H1 (cell line): ENCODE data around the gene RIMS1. TPM values are rescaled to one million over a fixed set of nuclear protein-coding genes. Genes with fewer than 3 reads are reported as not detected.

Experiments used
- CTCF ChIA-PET: fragments of 300-600 bp; sonication (Branson Sonifier 250); formaldehyde crosslinking; loops from one replicate; lab custom pipeline; 2021; ENCODE audit not compliant: partially characterized antibody; lab: Charles Lee
- POLR2A ChIA-PET: fragments of 300-600 bp; sonication (Branson Sonifier 250); formaldehyde crosslinking; loops from one replicate; lab custom pipeline; 2021; ENCODE audit warnings: inconsistent platforms; ENCODE audit not compliant: partially characterized antibody; lab: Charles Lee
- DNase-seq, 2 experiments: peaks; one replicate each; pipeline versions ENCODE4 v3.0.0 to v3.0.0-alpha.2; 2010 to 2022; ENCODE audit warnings: low spot score in 2 of 2, low read depth in 1 of 2, mixed read lengths in 1 of 2
- FAIRE-seq: peaks from 2 replicates; lab custom pipeline; 2011; peaks lifted over from hg19 to GRCh38; lab: Jason Lieb, UNC
- H2AFZ ChIP-seq: 2 replicates; pipeline ENCODE4 v1.8.1; 2012; ENCODE audit warnings: low read length, inconsistent platforms
- H2AK5ac ChIP-seq: 2 replicates; pipeline ENCODE4 v1.6.1; 2013; ENCODE audit warnings: low read depth, low read length
- H2BK120ac ChIP-seq: replicated peaks from 2 replicates; pipeline ENCODE3; 2013; ENCODE audit warnings: low read depth, low read length, inconsistent platforms
- H2BK12ac ChIP-seq: 2 replicates; pipeline ENCODE4 v1.6.1; 2013; ENCODE audit warnings: low read depth, low read length
- H2BK15ac ChIP-seq: 2 replicates; pipeline ENCODE4 v1.6.1; 2013; ENCODE audit warnings: low read length
- H2BK20ac ChIP-seq: 2 replicates; pipeline ENCODE4 v1.6.1; 2013; ENCODE audit warnings: low read length
- H2BK5ac ChIP-seq: 2 replicates; pipeline ENCODE4 v1.6.1; 2013; ENCODE audit warnings: low read depth, low read length
- H3K14ac ChIP-seq: 2 replicates; pipeline ENCODE4 v1.6.1; 2013; ENCODE audit warnings: inconsistent platforms; ENCODE audit not compliant: insufficient read length
- H3K18ac ChIP-seq: 2 replicates; pipeline ENCODE4 v1.6.1; 2013; ENCODE audit warnings: low read length; ENCODE audit errors: extremely low read depth
- H3K23ac ChIP-seq: 2 replicates; pipeline ENCODE4 v1.6.1; 2013; ENCODE audit warnings: inconsistent platforms; ENCODE audit not compliant: insufficient read length
- H3K23me2 ChIP-seq: 2 replicates; pipeline ENCODE4 v1.6.1; 2013; ENCODE audit warnings: low read depth, low read length
- H3K27ac ChIP-seq: 2 replicates; pipeline ENCODE4 v1.6.1; 2011; ENCODE audit warnings: low read depth, low read length, inconsistent platforms
- H3K27me3 ChIP-seq, 4 experiments: replicated peaks in 1 of 4; 1 replicate in 1 of 4; 2 replicates in 3 of 4; pipeline versions ENCODE4 v1.6.1 to v1.8.1; 2011 to 2013; ENCODE audit warnings: low read length in 3 of 4, mild to moderate bottlenecking in 3 of 4, inconsistent platforms in 2 of 4, mixed read lengths in 2 of 4, moderate library complexity in 1 of 4; ENCODE audit not compliant: control insufficient read depth in 3 of 4, insufficient read depth in 3 of 4; ENCODE audit errors: extremely low read depth in 1 of 4
- H3K36me3 ChIP-seq, 4 experiments: 2 replicates each; pipeline versions ENCODE4 v1.6.1 to v1.8.1; 2011 to 2013; ENCODE audit warnings: mild to moderate bottlenecking in 4 of 4, low read length in 3 of 4, moderate library complexity in 2 of 4, control low read depth in 1 of 4, inconsistent platforms in 1 of 4; ENCODE audit not compliant: insufficient read depth in 4 of 4, control insufficient read depth in 2 of 4
- H3K4ac ChIP-seq: replicated peaks from 2 replicates; pipeline ENCODE3; 2013; ENCODE audit warnings: low read length, low read depth, mixed read lengths, inconsistent platforms; ENCODE audit not compliant: insufficient read length
- H3K4me1 ChIP-seq, 4 experiments: replicated peaks in 1 of 4; 1 replicate in 1 of 4; 2 replicates in 3 of 4; pipeline versions ENCODE4 v1.6.1 to v1.8.1; 2011 to 2013; ENCODE audit warnings: low read length in 3 of 4, inconsistent platforms in 2 of 4, mixed read lengths in 1 of 4; ENCODE audit not compliant: insufficient read depth in 4 of 4, control insufficient read depth in 3 of 4
- H3K4me2 ChIP-seq, 2 experiments: 2 replicates each; pipeline versions ENCODE4 v1.6.1 to v1.8.1; 2011 to 2013; ENCODE audit warnings: low read depth in 2 of 2, low read length in 2 of 2, control low read depth in 1 of 2, inconsistent platforms in 1 of 2, mild to moderate bottlenecking in 1 of 2; ENCODE audit not compliant: insufficient read depth in 1 of 2
- H3K4me3 ChIP-seq, 4 experiments: fragments of 200-600, 300-600 bp in 1 of 4; sonication (generic), shearing (Covaris generic), sonication (Bioruptor Twin) in 1 of 4; 2 replicates each; pipeline versions ENCODE4 v1.5.1 to v1.8.1; 2011 to 2016; ENCODE audit warnings: low read length in 4 of 4, low read depth in 3 of 4, control low read depth in 2 of 4, inconsistent platforms in 2 of 4, mild to moderate bottlenecking in 2 of 4, mixed read lengths in 1 of 4, moderate library complexity in 1 of 4; ENCODE audit not compliant: insufficient read depth in 2 of 4; ENCODE audit errors: extremely low read depth in 1 of 4
- H3K56ac ChIP-seq: replicated peaks from 2 replicates; pipeline ENCODE3; 2013; ENCODE audit warnings: low read depth, mild to moderate bottlenecking, mixed read lengths, low read length, inconsistent platforms; ENCODE audit not compliant: insufficient read length
- H3K79me1 ChIP-seq: 2 replicates; pipeline ENCODE4 v1.6.1; 2013; ENCODE audit warnings: low read depth, low read length, control low read depth
- H3K79me2 ChIP-seq, 2 experiments: 2 replicates each; pipeline versions ENCODE4 v1.6.1 to v1.8.1; 2012 to 2013; ENCODE audit warnings: low read length in 2 of 2, mild to moderate bottlenecking in 2 of 2, inconsistent platforms in 1 of 2; ENCODE audit not compliant: insufficient read depth in 2 of 2, control insufficient read depth in 1 of 2
- H3K9ac ChIP-seq, 4 experiments: replicated peaks in 1 of 4; 1 replicate in 1 of 4; 2 replicates in 3 of 4; pipeline versions ENCODE4 v1.6.1 to v1.8.1; 2011 to 2013; ENCODE audit warnings: low read depth in 3 of 4, low read length in 3 of 4, control low read depth in 2 of 4, mild to moderate bottlenecking in 2 of 4, moderate library complexity in 2 of 4, inconsistent platforms in 1 of 4; ENCODE audit errors: extremely low read depth in 1 of 4
- H3K9me3 ChIP-seq, 2 experiments: 2 replicates each; pipeline versions ENCODE4 v1.6.1 to v1.8.1; 2012 to 2013; ENCODE audit warnings: mild to moderate bottlenecking in 2 of 2, moderate library complexity in 2 of 2, control low read depth in 1 of 2, inconsistent platforms in 1 of 2, low read depth in 1 of 2, low read length in 1 of 2, mixed read lengths in 1 of 2; ENCODE audit not compliant: insufficient read depth in 2 of 2
- H4K20me1 ChIP-seq, 2 experiments: replicated peaks in 1 of 2; 2 replicates each; pipeline versions ENCODE3 to v1.8.1; 2011 to 2013; ENCODE audit warnings: inconsistent platforms in 2 of 2, low read length in 2 of 2, mild to moderate bottlenecking in 1 of 2; ENCODE audit not compliant: insufficient read depth in 2 of 2, control insufficient read depth in 1 of 2
- H4K5ac ChIP-seq: 2 replicates; pipeline ENCODE4 v1.6.1; 2013; ENCODE audit warnings: low read length, low read depth, mixed read lengths, inconsistent platforms; ENCODE audit not compliant: insufficient read length
- H4K8ac ChIP-seq: 2 replicates; pipeline ENCODE4 v1.8.0; 2013; ENCODE audit warnings: mild to moderate bottlenecking, moderate library complexity, low read length, inconsistent platforms; ENCODE audit not compliant: insufficient read depth; ENCODE audit errors: extremely low read depth
- H4K91ac ChIP-seq: replicated peaks from 2 replicates; pipeline ENCODE3; 2013; ENCODE audit warnings: low read length, mixed read lengths, inconsistent platforms; ENCODE audit not compliant: insufficient read length
- ASH2L ChIP-seq: fragments of 200-600, 300-600 bp; sonication (generic); IDR thresholded peaks from one replicate; pipeline ENCODE4 v1.7.1; 2017; ENCODE audit warnings: low read length
- BRCA1 ChIP-seq: IDR thresholded peaks from 2 replicates; pipeline ENCODE4 v1.6.1; 2012; ENCODE audit warnings: low read depth, low read length, improper control_type of control experiment
- CHD2 ChIP-seq: IDR thresholded peaks from 2 replicates; pipeline ENCODE4 v1.6.1; 2012; ENCODE audit warnings: low read length, improper control_type of control experiment
- CTBP2 ChIP-seq: IDR thresholded peaks from 2 replicates; pipeline ENCODE4 v1.7.0; 2011; ENCODE audit warnings: borderline replicate concordance, mild to moderate bottlenecking, moderate library complexity, mixed read lengths, low read length; ENCODE audit not compliant: insufficient read depth, insufficient read length
- EP300 ChIP-seq, 2 experiments: IDR thresholded peaks; 1 replicate in 1 of 2; 2 replicates in 1 of 2; pipeline ENCODE4 v1.6.1; 2011 to 2012; ENCODE audit warnings: low read depth in 2 of 2, low read length in 2 of 2, mild to moderate bottlenecking in 2 of 2, borderline replicate concordance in 1 of 2, inconsistent platforms in 1 of 2, moderate library complexity in 1 of 2
- HDAC2 ChIP-seq, 2 experiments: fragments of 300-600 bp in 1 of 2; sonication (generic) in 1 of 2; IDR thresholded peaks; 2 replicates each; pipeline ENCODE4 v1.6.1; 2011 to 2012; ENCODE audit warnings: low read depth in 2 of 2, low read length in 2 of 2, mild to moderate bottlenecking in 2 of 2, moderate library complexity in 2 of 2, borderline replicate concordance in 1 of 2, inconsistent platforms in 1 of 2
- PHF8 ChIP-seq: fragments of 200-600 bp; sonication (generic); conservative IDR thresholded peaks from 2 replicates; pipeline ENCODE4 v1.7.1; 2012; ENCODE audit warnings: low read depth, mild to moderate bottlenecking, inconsistent platforms, low read length, moderate library complexity
- POLR2A ChIP-seq, 2 experiments: IDR thresholded peaks; 1 replicate in 1 of 2; 2 replicates in 1 of 2; pipeline ENCODE4 v1.6.1; 2011; ENCODE audit warnings: low read depth in 2 of 2, low read length in 2 of 2, mild to moderate bottlenecking in 2 of 2; ENCODE audit errors: control extremely low read depth in 1 of 2
- POLR2AphosphoS5 ChIP-seq: IDR thresholded peaks from 2 replicates; pipeline ENCODE4 v1.6.1; 2011; ENCODE audit warnings: low read depth, low read length
- RNF2 ChIP-seq: fragments of 200-900, 300-1000 bp; sonication (generic); IDR thresholded peaks from 2 replicates; pipeline ENCODE4 v1.7.1; 2016; ENCODE audit warnings: borderline replicate concordance, low read depth, mild to moderate bottlenecking, antibody characterized with exemption, low read length; ENCODE audit not compliant: poor library complexity, severe bottlenecking; ENCODE audit errors: missing control alignments
- TBP ChIP-seq: IDR thresholded peaks from 2 replicates; pipeline ENCODE4 v1.6.1; 2011; ENCODE audit warnings: low read depth, low read length, improper control_type of control experiment
- YY1 ChIP-seq: IDR thresholded peaks from 2 replicates; pipeline ENCODE4 v1.6.1; 2011; ENCODE audit warnings: low read depth, mild to moderate bottlenecking, low read length
- WGBS, 2 experiments: shearing (Covaris generic) in 1 of 2; methylation state at CpG; one replicate each; pipeline versions ENCODE4 v1.1.6 to v1.1.7; 2013 to 2015; ENCODE audit warnings: low lambda C conversion rate in 2 of 2, mixed read lengths in 2 of 2, inconsistent platforms in 1 of 2, low coverage in 1 of 2, missing lambda C conversion rate in 1 of 2; ENCODE audit not compliant: insufficient replicate concordance in 2 of 2, insufficient coverage in 1 of 2, insufficient read length in 1 of 2; ENCODE audit errors: extremely low coverage in 1 of 2, missing lambda C conversion rate in 1 of 2; 5-methylcytosine and 5-hydroxymethylcytosine counted together
- polyA plus RNA-seq, 7 experiments: library from polyadenylated mRNA; depleted of rRNA in 3 of 7; stranded (reverse) in 5 of 7; unstranded in 2 of 7; fragments of >200 nt in 5 of 7; fragments of 200-250 nt in 2 of 7; gene quantifications; 1 replicate in 5 of 7; 2 replicates in 1 of 7; 4 replicates in 1 of 7; pipeline versions ENCODE4 v1.2.1 to v1.2.3, GENCODE V29; 2011 to 2013; ENCODE audit warnings: missing spikeins in 2 of 7, mixed read lengths in 2 of 7
- total RNA-seq: library from RNA; stranded (reverse); fragmentation: NEBNext Ultra II Directional; extraction: Animal tissue kit (Norgen Biotek cat#: 25700); gene quantifications from 2 replicates; pipeline ENCODE4 v1.2.1, GENCODE V29; 2021

Gene RIMS1
- total and polyA plus RNA-seq, 2 of the 8 experiments (the other 6 are each of a cell fraction or from before 2014, with no cell fraction given): 0.63 to 2.3 TPM

DNA sequence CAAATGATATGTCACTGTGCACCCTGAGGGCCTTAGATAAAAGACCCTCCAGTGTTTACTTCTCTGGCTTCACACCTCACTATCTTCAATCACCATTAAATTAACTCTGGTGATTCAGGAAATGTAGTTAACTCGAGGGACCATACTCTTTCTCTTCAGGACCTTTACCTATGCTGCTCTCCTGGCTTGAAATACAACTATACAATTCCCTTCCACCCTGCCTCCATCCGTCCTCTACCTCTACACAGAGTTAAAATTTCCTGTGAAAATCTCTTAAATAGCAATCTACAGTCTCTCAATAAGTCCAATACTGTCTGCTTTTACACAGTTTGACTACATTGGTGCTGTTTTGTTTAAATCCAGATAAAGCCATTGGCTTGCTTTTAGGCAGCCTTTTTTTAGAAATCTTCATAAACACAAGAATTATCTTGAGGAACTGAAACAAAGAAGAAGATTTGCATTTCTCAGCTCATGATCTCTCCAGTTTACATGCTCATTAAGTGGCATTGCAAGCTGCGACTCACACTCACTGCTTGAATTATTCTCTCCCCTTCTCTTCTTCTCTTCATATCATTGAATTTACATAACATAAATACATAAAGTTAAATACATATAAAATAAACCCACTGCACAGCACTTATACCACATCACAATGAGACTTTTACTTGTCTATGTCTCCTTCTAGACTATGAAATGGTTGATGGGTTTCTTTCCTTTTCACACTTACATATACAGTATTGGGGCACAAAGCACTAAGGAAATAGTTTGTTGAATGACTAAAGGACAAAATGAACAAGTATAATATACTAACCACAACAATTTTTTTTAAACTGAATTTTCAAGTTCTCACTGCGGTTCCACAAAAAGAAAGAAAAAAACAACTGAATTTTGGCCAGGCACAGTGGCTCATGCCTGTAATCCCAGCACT is 496.5 kb downstream of the RIMS1 start:
- no peak overlapping the region for H2BK15ac ChIP-seq
- no peak overlapping the region for H4K5ac ChIP-seq
- H3K79me2 ChIP-seq: no peaks in the 10 kb centered on the region
- H3K79me1 ChIP-seq: no peaks in the 10 kb centered on the region
- H4K8ac ChIP-seq: no peak overlapping the region
- no peak overlapping the region for H3K4me2 ChIP-seq
- no peaks in the 10 kb centered on the region for H3K27me3 ChIP-seq
- H3K23me2 ChIP-seq: no peaks in the 10 kb centered on the region
- FAIRE-seq (no peak), DNase-seq (no peak)
- WGBS, 2 experiments: 73% methylated on average over 4 of the region's 4 CpGs; no CpG with 5 or more reads in 1 of the 2 experiments
- no peaks in the 10 kb centered on the region for H3K9me3 ChIP-seq
- no peaks in the 10 kb centered on the region for H3K36me3 ChIP-seq
- H3K4ac ChIP-seq: no peak overlapping the region
- H2BK12ac ChIP-seq: no peak overlapping the region
- H3K18ac ChIP-seq: no peak overlapping the region
- no peak overlapping the region for H3K14ac ChIP-seq
- no peak overlapping the region for H3K4me3 ChIP-seq
- H4K20me1 ChIP-seq: no peaks in the 10 kb centered on the region
- H2BK5ac ChIP-seq: no peak overlapping the region
- ChIA-PET POLR2A (no interaction called here), CTCF (no interaction called here)
- peak overlapping the region; percentile 69; the same call in 1 of the 2 replicates for H2AFZ ChIP-seq
- H4K91ac ChIP-seq: no peak overlapping the region
- no peak overlapping the region for H2AK5ac ChIP-seq
- H2BK120ac ChIP-seq: no peak overlapping the region
- no peaks in the 10 kb centered on the region; a peak in 1 of 7 replicates for H3K4me1 ChIP-seq
- H3K23ac ChIP-seq: no peak overlapping the region
- no peak overlapping the region for H3K56ac ChIP-seq
- H3K9ac ChIP-seq: no peak overlapping the region
- no peak overlapping the region for H2BK20ac ChIP-seq
- no peak overlapping the region for H3K27ac ChIP-seq
- TF ChIP-seq CTBP2: no peak
- no peak for TF ChIP-seq YY1
- TF ChIP-seq TBP: no peak
- no peak for TF ChIP-seq RNF2
- TF ChIP-seq HDAC2 (IDR thresholded peaks at IDR 0.05; ENCODE audit: borderline replicate concordance in 1 of 2, low read depth in 2 of 2, low read length in 2 of 2): no peak
- TF ChIP-seq EP300 (IDR thresholded peaks at IDR 0.05; ENCODE audit: borderline replicate concordance in 1 of 2, low read depth in 2 of 2, low read length in 2 of 2): no peak
- TF ChIP-seq PHF8: no peak
- TF ChIP-seq CHD2: no peak
- TF ChIP-seq POLR2AphosphoS5: no peak
- no peak for TF ChIP-seq ASH2L
- TF ChIP-seq BRCA1: no peak
- no peak for TF ChIP-seq POLR2A (IDR thresholded peaks at IDR 0.05; ENCODE audit: control extremely low read depth in 1 of 2, low read depth in 2 of 2, low read length in 2 of 2)
